Measurements from ENCODE around the gene C10orf62.

Gene C10orf62

DNA sequence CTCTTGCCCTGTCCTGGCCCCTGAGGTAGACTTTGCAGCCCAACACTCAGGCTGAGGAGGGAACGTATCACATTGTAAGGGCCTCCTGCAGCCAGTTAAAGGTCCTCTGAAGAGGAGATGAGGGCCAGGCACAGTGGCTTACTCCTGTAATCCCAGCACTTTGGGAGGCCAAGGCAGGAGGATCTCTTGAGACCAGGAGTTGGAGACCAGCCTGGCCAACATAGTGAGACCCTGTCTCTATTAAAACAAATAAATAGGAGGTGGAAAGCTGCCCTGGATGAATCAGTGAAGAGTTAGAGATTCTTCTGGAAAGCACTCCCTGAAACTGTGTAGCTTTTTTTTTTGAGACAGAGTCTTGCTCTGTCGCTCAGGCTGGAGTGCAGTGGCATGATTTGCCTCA is 2.3 kb upstream of the C10orf62 start:
- Histone ChIP-seq H3K4me3 (ENCODE audit: low read depth, low read length) (no peak overlapping the region), H3K9me3 (ENCODE audit: control insufficient read depth, insufficient read depth, low read depth, low read length) (no peaks in the 10 kb centered on the region), H3K4me1 (ENCODE audit: control insufficient read depth, insufficient read depth, low read length) (peaks cover 3% of the 10 kb centered on the region; the same call in 1 of the 2 replicates), H3K27ac (ENCODE audit: extremely low read depth, low read depth, low read length) (no peak overlapping the region), H3K36me3 (ENCODE audit: control insufficient read depth in 2 of 2, insufficient read depth in 1 of 2, low read length in 2 of 2) (no peaks in the 10 kb centered on the region)
- POLR2A ChIA-PET = no interaction called here
- TF ChIP-seq, protein P1, sequence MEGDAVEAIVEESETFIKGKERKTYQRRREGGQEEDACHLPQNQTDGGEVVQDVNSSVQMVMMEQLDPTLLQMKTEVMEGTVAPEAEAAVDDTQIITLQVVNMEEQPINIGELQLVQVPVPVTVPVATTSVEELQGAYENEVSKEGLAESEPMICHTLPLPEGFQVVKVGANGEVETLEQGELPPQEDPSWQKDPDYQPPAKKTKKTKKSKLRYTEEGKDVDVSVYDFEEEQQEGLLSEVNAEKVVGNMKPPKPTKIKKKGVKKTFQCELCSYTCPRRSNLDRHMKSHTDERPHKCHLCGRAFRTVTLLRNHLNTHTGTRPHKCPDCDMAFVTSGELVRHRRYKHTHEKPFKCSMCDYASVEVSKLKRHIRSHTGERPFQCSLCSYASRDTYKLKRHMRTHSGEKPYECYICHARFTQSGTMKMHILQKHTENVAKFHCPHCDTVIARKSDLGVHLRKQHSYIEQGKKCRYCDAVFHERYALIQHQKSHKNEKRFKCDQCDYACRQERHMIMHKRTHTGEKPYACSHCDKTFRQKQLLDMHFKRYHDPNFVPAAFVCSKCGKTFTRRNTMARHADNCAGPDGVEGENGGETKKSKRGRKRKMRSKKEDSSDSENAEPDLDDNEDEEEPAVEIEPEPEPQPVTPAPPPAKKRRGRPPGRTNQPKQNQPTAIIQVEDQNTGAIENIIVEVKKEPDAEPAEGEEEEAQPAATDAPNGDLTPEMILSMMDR (tag by site-specific recombination; IDR thresholded peaks at IDR 0.05) = no peak
- TF ChIP-seq MZF1 (tag by site-specific recombination; IDR thresholded peaks at IDR 0.05; ENCODE audit: borderline replicate concordance) (no peak), ZNF530 (tag by site-specific recombination; IDR thresholded peaks at IDR 0.05; ENCODE audit: low read depth) (no peak), HOXD13 (CRISPR knock-in tag; IDR thresholded peaks at IDR 0.05; ENCODE audit: borderline replicate concordance) (no peak), MYNN (tag by site-specific recombination; IDR thresholded peaks at IDR 0.05; ENCODE audit: borderline replicate concordance) (no peak), ZBTB6 (tag by site-specific recombination; IDR thresholded peaks at IDR 0.05) (no peak), ZFHX2 (tag by site-specific recombination; conservative IDR thresholded peaks at IDR 0.05) (no peak), ZNF433 (tag by site-specific recombination; IDR thresholded peaks at IDR 0.05; ENCODE audit: low read depth) (no peak), ZBTB1 (tag by site-specific recombination; IDR thresholded peaks at IDR 0.05) (no peak), ZBTB17 (tag by site-specific recombination; IDR thresholded peaks at IDR 0.05) (no peak), ZNF184 (tag by site-specific recombination; IDR thresholded peaks at IDR 0.05) (no peak), ZNF843 (tag by site-specific recombination; IDR thresholded peaks at IDR 0.05) (no peak), ZNF366 (tag by site-specific recombination; conservative IDR thresholded peaks at IDR 0.05) (no peak)
- CTCF ChIA-PET = interaction anchor here (1.7 kb wide), 1 partner anchor 14 kb away, joined by 5 read pairs; the partner anchor contains the start of gene ANKRD2

DNA sequence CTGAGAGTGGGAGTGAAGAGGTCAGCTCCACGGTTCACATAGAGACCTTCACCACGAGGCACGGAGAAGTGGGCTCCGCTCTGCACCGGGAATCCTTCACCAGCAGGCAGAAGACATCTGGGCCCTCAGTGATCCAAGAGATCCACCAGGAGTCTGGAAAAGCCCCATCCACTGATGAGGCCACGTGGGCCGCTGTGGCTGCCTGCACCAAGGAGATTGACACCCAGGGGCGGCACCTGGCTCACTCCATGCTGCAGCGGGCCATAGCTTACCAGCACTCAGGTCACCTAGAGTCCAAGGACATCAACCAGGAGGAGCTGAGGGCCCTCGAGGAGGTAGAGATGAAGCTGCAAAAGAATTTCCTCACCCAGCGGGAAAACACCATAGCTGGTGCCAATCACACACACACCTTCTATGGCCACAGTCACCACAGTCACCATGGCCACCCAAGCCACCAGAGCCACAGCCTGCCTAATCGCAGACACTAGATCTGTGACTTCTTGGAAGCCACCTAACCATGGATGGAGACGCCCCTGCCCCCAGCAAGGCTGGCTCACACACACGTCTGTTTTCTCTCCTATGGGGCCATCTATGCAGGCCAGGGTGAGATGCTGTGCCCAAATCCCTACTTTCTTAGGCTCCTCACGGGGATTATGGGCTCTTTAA is 694 bp downstream of the C10orf62 start:
- Histone ChIP-seq H3K4me1 (ENCODE audit: control insufficient read depth, insufficient read depth, low read length) (no peaks in the 10 kb centered on the region), H3K36me3 (ENCODE audit: control insufficient read depth in 2 of 2, insufficient read depth in 1 of 2, low read length in 2 of 2) (no peaks in the 10 kb centered on the region), H3K9me3 (ENCODE audit: control insufficient read depth, insufficient read depth, low read depth, low read length) (no peaks in the 10 kb centered on the region), H3K4me3 (ENCODE audit: low read depth, low read length) (no peak overlapping the region), H3K27ac (ENCODE audit: extremely low read depth, low read depth, low read length) (no peak overlapping the region)
- ChIA-PET POLR2A (no interaction called here), CTCF (interaction anchor here (2.1 to 2.9 kb wide), 3 partner anchors 18 to 36 kb away, joined by 6 to 11 read pairs (median 7); partner anchors contain the start of gene ANKRD2)
- TF ChIP-seq ZNF549 (tag by site-specific recombination; IDR thresholded peaks at IDR 0.05) = no peak
- TF ChIP-seq ZNF677 (tag by site-specific recombination; IDR thresholded peaks at IDR 0.05) = no peak
- no peak for TF ChIP-seq SP3 (tag by site-specific recombination; IDR thresholded peaks at IDR 0.05)
- no peak for TF ChIP-seq ZNF19 (tag by site-specific recombination; IDR thresholded peaks at IDR 0.05; ENCODE audit: low read depth)
- no peak for TF ChIP-seq ZNF837 (tag by site-specific recombination; IDR thresholded peaks at IDR 0.05)
- no peak for TF ChIP-seq ZNF777 (tag by site-specific recombination; IDR thresholded peaks at IDR 0.05; ENCODE audit: borderline replicate concordance)
- TF ChIP-seq ZNF664 (tag by site-specific recombination; IDR thresholded peaks at IDR 0.05) = no peak
- TF ChIP-seq ZNF302 (tag by site-specific recombination; IDR thresholded peaks at IDR 0.05; ENCODE audit: low read depth) = no peak
- TF ChIP-seq ZNF624 (tag by site-specific recombination; IDR thresholded peaks at IDR 0.05) = no peak
- no peak for TF ChIP-seq SALL2 (tag by site-specific recombination; IDR thresholded peaks at IDR 0.05; ENCODE audit: borderline replicate concordance)
- TF ChIP-seq ZNF76 (tag by site-specific recombination; IDR thresholded peaks at IDR 0.05; ENCODE audit: borderline replicate concordance, low read depth) = no peak
- no peak for TF ChIP-seq ZBTB11 (tag by site-specific recombination; conservative IDR thresholded peaks at IDR 0.05; ENCODE audit: low read depth)
- no peak for TF ChIP-seq ZNF510 (tag by site-specific recombination; IDR thresholded peaks at IDR 0.05; ENCODE audit: insufficient replicate concordance)
- TF ChIP-seq KLF17 (tag by site-specific recombination; IDR thresholded peaks at IDR 0.05) = no peak
- no peak for TF ChIP-seq ZNF768 (tag by site-specific recombination; IDR thresholded peaks at IDR 0.05)

Data from HEK293 (cell line).